ENCODE measurements around the gene PERM1.

DNA sequence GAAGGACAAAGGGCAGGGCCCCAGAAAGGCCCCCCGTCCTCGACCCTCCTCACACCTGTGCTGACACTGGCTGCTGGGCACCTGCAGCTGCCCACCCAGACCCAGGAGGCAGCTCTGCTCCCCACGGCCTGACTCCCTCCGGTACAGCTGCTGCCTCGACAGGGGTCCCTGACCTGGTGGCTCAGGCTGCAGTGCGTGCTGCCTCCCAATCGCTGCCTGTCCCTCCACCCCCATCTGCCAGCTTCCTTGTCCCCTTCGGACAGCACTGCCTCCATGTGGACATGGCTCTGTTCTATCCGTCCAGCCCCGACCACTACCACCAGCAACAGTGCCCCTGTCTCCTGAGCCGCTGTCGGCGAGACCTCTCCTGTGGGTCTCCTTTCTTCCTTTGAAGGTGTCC is 27.0 kb downstream of the PERM1 start:
- no peak for TF ChIP-seq POLR2A (IDR thresholded peaks at IDR 0.05)
- TF ChIP-seq, protein P1, sequence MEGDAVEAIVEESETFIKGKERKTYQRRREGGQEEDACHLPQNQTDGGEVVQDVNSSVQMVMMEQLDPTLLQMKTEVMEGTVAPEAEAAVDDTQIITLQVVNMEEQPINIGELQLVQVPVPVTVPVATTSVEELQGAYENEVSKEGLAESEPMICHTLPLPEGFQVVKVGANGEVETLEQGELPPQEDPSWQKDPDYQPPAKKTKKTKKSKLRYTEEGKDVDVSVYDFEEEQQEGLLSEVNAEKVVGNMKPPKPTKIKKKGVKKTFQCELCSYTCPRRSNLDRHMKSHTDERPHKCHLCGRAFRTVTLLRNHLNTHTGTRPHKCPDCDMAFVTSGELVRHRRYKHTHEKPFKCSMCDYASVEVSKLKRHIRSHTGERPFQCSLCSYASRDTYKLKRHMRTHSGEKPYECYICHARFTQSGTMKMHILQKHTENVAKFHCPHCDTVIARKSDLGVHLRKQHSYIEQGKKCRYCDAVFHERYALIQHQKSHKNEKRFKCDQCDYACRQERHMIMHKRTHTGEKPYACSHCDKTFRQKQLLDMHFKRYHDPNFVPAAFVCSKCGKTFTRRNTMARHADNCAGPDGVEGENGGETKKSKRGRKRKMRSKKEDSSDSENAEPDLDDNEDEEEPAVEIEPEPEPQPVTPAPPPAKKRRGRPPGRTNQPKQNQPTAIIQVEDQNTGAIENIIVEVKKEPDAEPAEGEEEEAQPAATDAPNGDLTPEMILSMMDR (IDR thresholded peaks at IDR 0.05) = no peak
